Ramos (cell line): ENCODE measurements around the gene TUBB3.
"Not testable (repeated sequence)": the region's sequence is repeated elsewhere in the genome, so short reads cannot be mapped to it uniquely, and the experiment has no call there.

Experiments
- in situ Hi-C: fragments of 300-500 bp; cut with MboI; formaldehyde crosslinking; loops from one replicate; pipeline ENCODE4 v1.14.3; 2022; ENCODE audit warnings: low sequenced_read_pairs; ENCODE audit not compliant: unreplicated experiment

TUBB3 gene

DNA sequence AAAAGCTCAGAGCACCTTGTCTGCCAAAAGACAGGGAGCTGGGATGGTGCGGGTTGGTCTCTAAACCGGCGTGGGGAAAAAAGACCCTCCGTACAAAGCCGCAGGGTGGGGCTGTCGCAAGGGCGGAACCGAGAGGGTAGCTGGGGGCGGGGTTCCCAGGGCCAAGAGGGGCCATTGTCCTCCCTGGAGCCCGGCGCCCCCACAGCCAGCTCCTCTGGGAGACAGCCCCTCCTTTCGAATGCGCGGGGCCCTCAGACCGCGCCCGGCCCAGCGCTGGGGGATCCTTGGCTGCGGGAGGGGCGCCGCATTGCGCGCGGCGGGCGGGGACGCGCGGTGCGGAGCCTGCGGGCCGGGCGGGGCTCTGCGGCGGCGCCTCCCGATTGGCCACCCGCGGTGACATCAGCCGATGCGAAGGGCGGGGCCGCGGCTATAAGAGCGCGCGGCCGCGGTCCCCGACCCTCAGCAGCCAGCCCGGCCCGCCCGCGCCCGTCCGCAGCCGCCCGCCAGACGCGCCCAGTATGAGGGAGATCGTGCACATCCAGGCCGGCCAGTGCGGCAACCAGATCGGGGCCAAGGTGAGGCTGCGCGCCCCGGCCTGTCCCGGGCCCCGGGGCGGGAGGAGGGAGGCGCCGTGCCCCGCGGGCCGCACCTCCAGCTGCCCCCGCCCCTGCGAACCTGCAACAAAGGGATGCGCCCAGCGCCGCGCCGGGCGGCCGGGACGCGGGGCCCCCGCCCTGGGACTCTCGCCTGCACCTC, at the start of gene TUBB3:
TUBB3 (plus strand) TSS at position 459 of the 756 bp plus-strand sequence; CDS start at position 519, 60 bp downstream.
- in situ Hi-C loops, result no loop called here

DNA sequence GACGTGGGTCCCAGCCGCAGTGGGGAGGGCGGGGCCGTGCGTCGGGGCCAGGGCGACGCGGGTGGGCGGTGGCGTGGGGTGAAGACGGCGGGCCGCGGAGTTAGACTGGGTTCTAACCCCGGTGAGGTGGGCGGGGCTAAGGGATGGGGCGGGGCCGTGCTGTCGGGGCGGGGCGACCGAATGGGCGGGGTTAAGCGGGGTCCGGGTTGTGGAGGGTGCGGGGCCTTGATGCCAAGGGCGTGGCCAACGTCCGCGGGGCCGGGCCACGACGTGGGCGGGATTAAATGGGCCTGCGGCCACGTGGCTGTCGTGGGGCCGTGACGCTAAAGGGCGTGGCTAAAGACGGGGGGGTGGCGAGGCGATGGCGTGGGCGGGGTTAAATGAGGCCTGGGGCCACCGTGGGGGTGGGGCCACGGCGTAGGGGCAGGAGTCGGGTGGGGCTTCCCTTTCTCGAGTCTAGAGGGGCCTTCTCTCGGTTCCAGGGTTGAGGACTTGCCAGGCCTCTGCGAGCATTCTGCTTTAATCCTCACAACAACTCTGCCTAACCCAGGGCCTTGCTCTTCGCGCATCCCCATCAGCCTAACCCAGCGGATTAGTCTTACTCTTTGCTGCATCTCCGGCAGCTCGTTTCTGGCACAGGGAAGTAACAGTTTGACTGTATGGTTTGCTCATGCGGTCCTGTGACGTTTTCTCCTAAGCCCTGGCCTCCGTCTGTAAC, 49.0 kb upstream of the TUBB3 start:
- in situ Hi-C loops, result no loop called here

- in situ Hi-C loops, result not testable (repeated sequence)
Observed at GRCh38 chr16:89879123-89879522, 44.0 kb upstream of the TUBB3 start.

GRCh38 chr16:89880477-89881367, 42.4 kb upstream of the TUBB3 start:
- in situ Hi-C loops, result no loop called here

DNA sequence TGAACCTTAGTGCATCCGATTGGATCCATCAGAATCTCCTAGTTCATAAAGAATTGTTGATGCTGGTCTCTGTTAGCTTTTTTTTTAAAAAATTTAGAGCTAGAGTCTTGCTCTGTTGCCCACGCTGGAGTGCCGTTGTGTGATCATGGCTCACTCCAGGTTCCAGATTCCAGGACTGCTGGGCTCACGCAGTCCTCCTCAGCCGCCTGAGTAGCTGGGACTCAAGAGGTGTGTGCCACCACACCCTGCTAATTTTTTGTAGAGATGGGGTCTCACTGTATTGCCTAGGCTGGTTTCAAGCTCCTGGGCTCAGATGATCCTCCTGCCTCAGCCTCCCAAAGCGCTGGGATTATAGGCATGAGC, 41.8 kb upstream of the TUBB3 start:
- in situ Hi-C loops, result no loop called here

DNA sequence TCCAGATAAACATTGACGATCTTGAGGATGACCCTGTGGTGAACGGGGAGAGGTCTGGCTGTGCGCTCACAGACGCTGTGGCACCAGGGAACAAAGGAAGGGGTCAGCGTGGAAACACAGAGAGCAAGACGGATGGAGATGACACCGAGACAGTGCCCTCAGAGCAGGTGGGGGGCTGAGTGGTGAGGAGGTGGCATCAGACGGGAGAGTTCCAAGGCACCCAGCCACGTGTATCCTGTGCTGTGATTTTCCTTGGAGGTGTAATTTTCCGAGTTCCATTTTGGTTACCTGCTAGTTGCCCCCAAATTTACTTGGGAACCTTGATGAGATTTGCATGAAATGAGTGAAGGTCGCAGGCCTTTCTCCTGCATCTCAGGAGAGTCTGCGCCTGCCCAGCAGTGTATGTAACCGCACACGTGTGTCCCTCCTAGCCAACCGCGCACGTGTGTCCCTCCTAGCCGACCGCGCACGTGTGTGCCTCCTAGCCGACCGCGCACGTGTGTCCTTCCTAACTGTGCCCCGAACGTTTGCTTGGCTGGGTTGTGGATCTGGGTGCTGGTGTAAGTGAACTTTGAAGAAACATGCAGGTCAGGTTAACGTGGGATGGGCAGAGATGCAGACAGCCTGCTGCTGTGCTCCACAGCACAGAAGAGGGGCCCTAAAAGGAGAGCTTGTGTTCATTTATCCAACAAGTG, 39.6 kb upstream of the TUBB3 start:
- in situ Hi-C loops, result no loop called here

DNA sequence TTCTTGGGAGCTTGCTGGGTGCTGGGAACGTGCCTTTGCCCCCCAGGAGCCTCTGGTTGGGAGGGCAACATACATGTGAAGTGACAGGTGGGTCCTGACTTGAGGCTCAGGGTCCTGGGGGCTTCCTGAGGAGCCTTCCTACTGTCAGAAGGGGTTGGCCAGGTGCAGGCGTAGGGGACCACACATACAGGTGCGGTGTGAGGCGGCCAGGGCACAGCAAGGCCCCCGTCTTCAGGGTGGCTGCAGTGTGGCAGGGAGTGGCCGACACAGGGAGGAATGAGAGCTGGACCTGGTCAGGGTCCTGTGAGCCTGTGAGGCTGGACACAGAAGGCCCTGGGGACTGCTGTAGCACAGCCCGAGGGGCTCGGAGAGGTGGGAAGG, 39.1 kb upstream of the TUBB3 start:
- in situ Hi-C loops, result no loop called here

- in situ Hi-C loops, result no loop called here
Observed at GRCh38 chr16:89887243-89887642, 35.9 kb upstream of the TUBB3 start.

GRCh38 chr16:89890200-89890599, 32.9 kb upstream of the TUBB3 start:
- in situ Hi-C loops, result no loop called here

GRCh38 chr16:89890886-89891657, 32.1 kb upstream of the TUBB3 start:
- in situ Hi-C loops, result no loop called here

DNA sequence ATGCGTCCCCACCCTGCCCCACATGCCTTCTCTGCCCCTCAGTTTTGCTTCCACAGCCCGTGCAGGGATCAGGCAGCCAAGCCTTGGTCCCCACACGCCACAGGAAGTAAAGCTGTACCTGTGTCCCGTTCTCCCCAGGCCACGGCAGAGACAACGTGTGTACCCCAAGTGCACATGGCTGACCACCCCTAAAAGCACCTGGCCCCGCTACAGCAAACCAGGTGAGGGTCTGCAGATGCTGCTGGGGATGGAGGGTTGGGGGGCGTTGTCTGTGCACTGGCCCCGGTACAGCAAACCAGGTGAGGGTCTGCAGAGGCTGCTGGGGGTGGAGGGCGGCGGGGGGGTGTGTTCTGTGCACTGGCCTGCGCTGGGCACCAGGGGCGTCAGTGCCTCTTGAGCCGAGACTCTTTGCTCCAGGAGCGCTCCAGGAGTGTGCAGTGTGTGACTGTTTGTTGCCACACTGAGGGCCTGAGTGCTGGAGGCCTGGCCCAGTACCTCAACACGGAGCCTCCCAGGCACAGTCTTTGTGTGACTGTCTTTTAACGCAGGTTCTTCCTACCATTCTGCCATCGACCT, 31.0 kb upstream of the TUBB3 start:
- in situ Hi-C loops, result no loop called here

GRCh38 chr16:89892635-89893034, 30.5 kb upstream of the TUBB3 start:
- in situ Hi-C loops, result no loop called here

DNA sequence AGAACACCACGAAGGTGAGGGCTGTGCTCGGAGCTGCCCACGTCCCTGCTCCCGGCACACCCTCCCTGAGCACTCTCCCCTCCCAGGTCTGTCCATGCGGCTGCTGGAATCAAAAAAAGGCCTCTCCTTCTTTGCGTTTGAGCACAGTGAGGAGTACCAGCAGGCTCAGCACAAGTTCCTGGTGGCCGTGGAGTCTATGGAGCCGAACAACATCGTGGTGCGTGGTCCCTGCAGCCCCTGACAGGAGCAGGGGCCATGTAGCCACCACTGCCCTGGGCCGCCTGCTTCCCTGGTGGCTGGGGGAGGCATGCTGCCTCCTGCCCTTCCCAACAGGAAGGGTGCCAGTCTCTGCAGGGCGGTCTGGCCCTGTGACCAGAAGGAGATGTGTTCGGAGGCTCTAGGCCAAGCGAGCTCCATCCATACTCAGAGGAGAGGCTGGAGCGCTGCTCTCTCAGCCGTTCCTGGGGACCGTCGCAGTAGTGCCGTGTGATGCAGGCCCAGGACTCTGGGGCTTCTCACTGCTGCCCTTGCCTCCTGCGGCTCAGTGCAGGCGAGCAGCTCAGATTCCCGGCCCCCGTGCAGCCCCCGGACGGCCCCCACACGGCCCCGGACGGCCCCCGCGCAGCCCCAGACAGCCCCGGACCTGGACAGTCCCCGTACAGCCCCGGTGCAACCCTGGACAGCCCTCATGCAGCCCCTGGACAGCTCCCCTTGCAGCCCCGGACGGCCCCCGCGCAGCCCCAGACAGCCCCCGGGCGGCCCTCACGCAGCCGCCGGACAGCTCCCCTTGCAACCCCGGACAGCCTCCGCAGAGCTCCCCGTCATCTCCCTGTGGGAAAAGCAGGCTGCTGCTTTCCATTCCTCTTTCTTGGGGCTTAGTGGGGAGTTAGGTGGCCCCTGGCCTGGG, 29.2 kb upstream of the TUBB3 start:
- in situ Hi-C loops, result no loop called here

GRCh38 chr16:89895482-89896250, 27.5 kb upstream of the TUBB3 start:
- in situ Hi-C loops, result no loop called here

GRCh38 chr16:89897204-89897603, 25.9 kb upstream of the TUBB3 start:
- in situ Hi-C loops, result no loop called here

GRCh38 chr16:89898201-89898967, 24.8 kb upstream of the TUBB3 start:
- in situ Hi-C loops, result no loop called here
